ENCODE results near the gene SERPIND1.

Gene SERPIND1

GRCh38 chr22:20774882-20775281 is 969 bp downstream of the SERPIND1 start:
- no peak for DNase-seq (ENCODE audit: low spot score)

GRCh38 chr22:20775342-20775895 is 1.5 kb downstream of the SERPIND1 start:
- DNase-seq (ENCODE audit: low spot score): no peak

- no peak for DNase-seq (ENCODE audit: low spot score)
Measured at GRCh38 chr22:20776624-20777405, 2.9 kb downstream of the SERPIND1 start.

GRCh38 chr22:20777420-20778177 is 3.7 kb downstream of the SERPIND1 start:
- DNase-seq (ENCODE audit: low spot score): no peak

- no peak for DNase-seq (ENCODE audit: low spot score)
Measured at GRCh38 chr22:20779014-20779817, 5.3 kb downstream of the SERPIND1 start.

GRCh38 chr22:20779818-20780158 is 5.9 kb downstream of the SERPIND1 start:
- DNase-seq (ENCODE audit: low spot score): no peak

- DNase-seq (ENCODE audit: low spot score): no peak
Measured at GRCh38 chr22:20781272-20781990, 7.5 kb downstream of the SERPIND1 start.

- no peak for DNase-seq (ENCODE audit: low spot score)
Measured at GRCh38 chr22:20782083-20782482, 8.2 kb downstream of the SERPIND1 start.

GRCh38 chr22:20782596-20783299 is 8.8 kb downstream of the SERPIND1 start:
- no peak for DNase-seq (ENCODE audit: low spot score)

- DNase-seq (ENCODE audit: low spot score): no peak
Measured at GRCh38 chr22:20783300-20783673, 9.4 kb downstream of the SERPIND1 start.

GRCh38 chr22:20783844-20784723 is 10.2 kb downstream of the SERPIND1 start:
- DNase-seq (ENCODE audit: low spot score): peak; percentile 46

- no peak for DNase-seq (ENCODE audit: low spot score)
Measured at GRCh38 chr22:20785415-20785814, 11.5 kb downstream of the SERPIND1 start.

GRCh38 chr22:20786048-20786447 is 12.1 kb downstream of the SERPIND1 start:
- no peak for DNase-seq (ENCODE audit: low spot score)

- no peak for DNase-seq (ENCODE audit: low spot score)
Measured at GRCh38 chr22:20786536-20786979, 12.6 kb downstream of the SERPIND1 start.

- no peak for DNase-seq (ENCODE audit: low spot score)
Measured at GRCh38 chr22:20787223-20787622, 13.3 kb downstream of the SERPIND1 start.

- DNase-seq (ENCODE audit: low spot score): no peak
Measured at GRCh38 chr22:20787746-20788626, 14.1 kb downstream of the SERPIND1 start.

- no peak for DNase-seq (ENCODE audit: low spot score)
Measured at GRCh38 chr22:20788627-20789344, 14.9 kb downstream of the SERPIND1 start.

Data from globus pallidus (tissue), 1 donor.